ENCODE data around the gene AADAT.

AADAT gene

DNA sequence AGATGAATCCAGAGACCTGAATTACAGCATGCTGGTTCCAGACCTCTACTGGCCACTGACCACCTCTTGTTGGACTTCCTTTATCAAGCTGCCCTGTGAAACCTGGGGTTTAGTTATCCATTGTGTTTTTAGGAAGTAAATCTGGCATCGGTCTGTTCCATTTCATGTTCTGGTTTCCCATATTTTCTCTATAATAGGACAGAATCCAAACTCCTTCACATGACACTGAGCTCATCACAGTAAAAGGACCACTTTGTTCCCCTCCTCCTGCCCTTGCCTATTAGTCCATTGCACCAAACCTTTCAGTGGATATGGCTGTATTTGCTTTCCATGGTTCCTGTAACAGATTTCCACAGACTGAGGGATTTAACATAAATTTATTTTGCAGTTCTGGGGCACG lies 67.5 kb downstream of the AADAT start:
- Histone ChIP-seq H3K4me3 (IDR thresholded peaks at IDR 0.05; ENCODE audit: insufficient read depth, low read depth, low read length) (no peak overlapping the region), H3K9ac (no peak overlapping the region), H3K36me3 (ENCODE audit: insufficient read depth) (no peaks in the 10 kb centered on the region), H4K20me1 (ENCODE audit: insufficient read depth) (no peaks in the 10 kb centered on the region), H3K27me3 (ENCODE audit: insufficient read depth, low read depth) (no peaks in the 10 kb centered on the region), H2AFZ (ENCODE audit: low read depth) (no peak overlapping the region), H3K79me2 (ENCODE audit: insufficient read depth, low read depth) (peaks cover 8% of the 10 kb centered on the region; the same call in 1 of the 2 replicates), H3K4me2 (no peak overlapping the region), H3K27ac (no peak overlapping the region), H3K4me1 (ENCODE audit: low read depth, poor library complexity, severe bottlenecking) (peaks cover 11% of the 10 kb centered on the region)
- TF ChIP-seq, protein P1, sequence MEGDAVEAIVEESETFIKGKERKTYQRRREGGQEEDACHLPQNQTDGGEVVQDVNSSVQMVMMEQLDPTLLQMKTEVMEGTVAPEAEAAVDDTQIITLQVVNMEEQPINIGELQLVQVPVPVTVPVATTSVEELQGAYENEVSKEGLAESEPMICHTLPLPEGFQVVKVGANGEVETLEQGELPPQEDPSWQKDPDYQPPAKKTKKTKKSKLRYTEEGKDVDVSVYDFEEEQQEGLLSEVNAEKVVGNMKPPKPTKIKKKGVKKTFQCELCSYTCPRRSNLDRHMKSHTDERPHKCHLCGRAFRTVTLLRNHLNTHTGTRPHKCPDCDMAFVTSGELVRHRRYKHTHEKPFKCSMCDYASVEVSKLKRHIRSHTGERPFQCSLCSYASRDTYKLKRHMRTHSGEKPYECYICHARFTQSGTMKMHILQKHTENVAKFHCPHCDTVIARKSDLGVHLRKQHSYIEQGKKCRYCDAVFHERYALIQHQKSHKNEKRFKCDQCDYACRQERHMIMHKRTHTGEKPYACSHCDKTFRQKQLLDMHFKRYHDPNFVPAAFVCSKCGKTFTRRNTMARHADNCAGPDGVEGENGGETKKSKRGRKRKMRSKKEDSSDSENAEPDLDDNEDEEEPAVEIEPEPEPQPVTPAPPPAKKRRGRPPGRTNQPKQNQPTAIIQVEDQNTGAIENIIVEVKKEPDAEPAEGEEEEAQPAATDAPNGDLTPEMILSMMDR (conservative IDR thresholded peaks at IDR 0.05; ENCODE audit: low read depth, low read length) = no peak

DNA sequence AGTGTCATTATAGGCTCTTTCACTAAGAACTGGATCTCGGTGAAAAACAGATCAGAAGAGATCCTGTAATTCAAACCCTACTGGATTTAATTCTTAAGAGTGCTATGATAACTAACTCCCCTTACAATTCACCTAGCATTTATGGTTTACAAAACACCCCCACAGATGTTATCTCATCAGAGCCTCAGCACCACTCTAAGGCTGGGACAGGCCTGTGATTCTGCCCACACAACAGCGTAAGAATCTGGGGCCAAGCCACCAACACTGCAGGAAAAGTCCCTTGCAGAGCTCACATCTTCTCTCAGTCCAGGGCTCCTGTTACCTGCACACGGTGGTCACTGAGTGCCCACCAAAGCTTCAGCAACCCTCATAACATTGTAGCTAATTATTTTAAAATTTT lies 72.5 kb downstream of the AADAT start:
- no peak overlapping the region for H3K4me2 ChIP-seq
- H3K9ac ChIP-seq = no peak overlapping the region
- TF ChIP-seq, protein P1 (conservative IDR thresholded peaks at IDR 0.05; ENCODE audit: low read depth, low read length) = no peak
- H2AFZ ChIP-seq (ENCODE audit: low read depth) = no peak overlapping the region
- H4K20me1 ChIP-seq (ENCODE audit: insufficient read depth) = no peaks in the 10 kb centered on the region
- H3K79me2 ChIP-seq (ENCODE audit: insufficient read depth, low read depth) = no peaks in the 10 kb centered on the region; the same call in 1 of the 2 replicates
- no peaks in the 10 kb centered on the region for H3K36me3 ChIP-seq (ENCODE audit: insufficient read depth)
- H3K27me3 ChIP-seq (ENCODE audit: insufficient read depth, low read depth) = no peaks in the 10 kb centered on the region
- H3K27ac ChIP-seq = no peak overlapping the region
- no peak overlapping the region for H3K4me3 ChIP-seq (IDR thresholded peaks at IDR 0.05; ENCODE audit: insufficient read depth, low read depth, low read length)
- H3K4me1 ChIP-seq (ENCODE audit: low read depth, poor library complexity, severe bottlenecking) = no peaks in the 10 kb centered on the region

DNA sequence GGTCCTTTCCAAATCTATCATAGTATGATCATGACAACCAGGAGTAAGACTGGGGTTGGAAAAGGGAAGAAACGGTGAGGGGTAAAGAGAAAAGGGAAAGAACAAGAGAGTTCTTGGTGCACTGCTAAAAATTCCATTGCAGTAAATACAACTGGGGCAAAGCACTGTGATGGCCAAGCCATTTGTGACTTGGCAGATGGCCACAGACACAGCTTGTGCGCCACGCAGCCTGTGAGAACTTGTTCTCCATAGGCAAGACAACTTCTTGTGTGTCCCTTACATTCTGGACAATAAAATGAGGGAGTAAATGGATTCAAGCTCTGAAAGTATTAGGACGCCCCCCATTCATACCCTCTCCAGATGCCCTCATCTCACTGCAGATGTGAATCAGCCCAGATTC lies 74.5 kb downstream of the AADAT start:
- Histone ChIP-seq H3K79me2 (ENCODE audit: insufficient read depth, low read depth) (no peaks in the 10 kb centered on the region; the same call in 1 of the 2 replicates), H2AFZ (ENCODE audit: low read depth) (no peak overlapping the region), H3K27me3 (ENCODE audit: insufficient read depth, low read depth) (no peaks in the 10 kb centered on the region), H3K4me1 (ENCODE audit: low read depth, poor library complexity, severe bottlenecking) (no peaks in the 10 kb centered on the region), H3K4me3 (IDR thresholded peaks at IDR 0.05; ENCODE audit: insufficient read depth, low read depth, low read length) (no peak overlapping the region), H3K9ac (no peak overlapping the region), H3K27ac (no peak overlapping the region), H4K20me1 (ENCODE audit: insufficient read depth) (no peaks in the 10 kb centered on the region), H3K4me2 (no peak overlapping the region), H3K36me3 (ENCODE audit: insufficient read depth) (no peaks in the 10 kb centered on the region)
- TF ChIP-seq, protein P1 (conservative IDR thresholded peaks at IDR 0.05; ENCODE audit: low read depth, low read length) = no peak

DNA sequence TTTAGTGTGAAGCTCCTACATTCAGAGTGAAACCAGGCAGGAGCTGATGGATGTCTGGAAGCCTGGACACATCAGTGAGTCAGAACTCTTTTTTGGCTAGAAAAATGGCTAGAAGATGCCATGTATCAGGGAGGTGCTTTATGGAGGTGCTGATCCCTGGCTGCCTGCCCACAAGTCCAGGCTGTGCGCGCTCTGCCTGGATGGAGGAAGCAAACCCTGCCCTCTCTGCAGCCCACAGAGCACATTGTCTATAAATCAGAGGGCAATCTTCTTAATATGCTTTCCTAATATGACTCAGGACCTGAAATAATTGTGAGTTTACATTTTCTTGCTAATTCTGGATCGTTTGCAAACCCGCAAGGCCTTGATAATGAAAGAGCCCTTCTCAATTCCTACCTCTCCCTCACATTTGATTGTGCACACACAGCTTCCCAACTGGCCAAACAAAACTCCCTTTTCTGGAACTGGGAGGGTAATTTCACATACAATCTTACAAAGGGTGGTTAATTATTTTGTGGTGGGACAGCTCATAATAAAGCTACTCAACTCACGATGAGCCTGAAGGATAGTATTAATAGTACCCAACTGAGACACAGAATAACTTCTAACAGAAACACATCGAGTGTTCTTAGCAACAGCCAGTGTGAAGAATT lies 75.3 kb downstream of the AADAT start:
- no peak overlapping the region for H3K4me2 ChIP-seq
- no peak overlapping the region for H2AFZ ChIP-seq (ENCODE audit: low read depth)
- H3K4me3 ChIP-seq (IDR thresholded peaks at IDR 0.05; ENCODE audit: insufficient read depth, low read depth, low read length) = no peak overlapping the region
- peaks cover 4% of the 10 kb centered on the region for H3K4me1 ChIP-seq (ENCODE audit: low read depth, poor library complexity, severe bottlenecking)
- no peaks in the 10 kb centered on the region; the same call in 1 of the 2 replicates for H3K79me2 ChIP-seq (ENCODE audit: insufficient read depth, low read depth)
- no peaks in the 10 kb centered on the region for H3K36me3 ChIP-seq (ENCODE audit: insufficient read depth)
- H3K27me3 ChIP-seq (ENCODE audit: insufficient read depth, low read depth) = no peaks in the 10 kb centered on the region
- TF ChIP-seq, protein P1 (conservative IDR thresholded peaks at IDR 0.05; ENCODE audit: low read depth, low read length) = no peak
- H3K9ac ChIP-seq = no peak overlapping the region
- H3K27ac ChIP-seq = no peak overlapping the region
- H4K20me1 ChIP-seq (ENCODE audit: insufficient read depth) = no peaks in the 10 kb centered on the region

Data from KMS-11 (cell line).